GM21737 (cell line): ENCODE data around the gene CTNNA1.

Source experiments
- ATAC-seq: cut with Tn5 transposase; IDR thresholded peaks from one replicate; pipeline ENCODE4 v1.9.1; 2021; ENCODE audit warnings: mild to moderate bottlenecking, moderate library complexity; ENCODE audit not compliant: unreplicated experiment

CTNNA1 gene

GRCh38 chr5:138926688-138927448, 173.6 kb downstream of the CTNNA1 start:
- ATAC-seq = no peak

GRCh38 chr5:138927544-138927943, 174.3 kb downstream of the CTNNA1 start:
- ATAC-seq = no peak

GRCh38 chr5:138927979-138928378, 174.8 kb downstream of the CTNNA1 start:
- no peak for ATAC-seq

GRCh38 chr5:138929571-138929955, 176.3 kb downstream of the CTNNA1 start:
- ATAC-seq = no peak

GRCh38 chr5:138930371-138931097, 177.3 kb downstream of the CTNNA1 start:
- no peak for ATAC-seq

- ATAC-seq = no peak
Observed at GRCh38 chr5:138932171-138932810, 179.1 kb downstream of the CTNNA1 start.

GRCh38 chr5:138933522-138934290, 180.5 kb downstream of the CTNNA1 start:
- no peak for ATAC-seq

- no peak for ATAC-seq
Observed at GRCh38 chr5:138934971-138935370, 181.7 kb downstream of the CTNNA1 start.

GRCh38 chr5:138935466-138935865, 182.2 kb downstream of the CTNNA1 start:
- no peak for ATAC-seq

- ATAC-seq = no peak
Observed at GRCh38 chr5:138936225-138936967, 183.2 kb downstream of the CTNNA1 start.

- ATAC-seq = no peak
Observed at GRCh38 chr5:138936968-138937345, 183.7 kb downstream of the CTNNA1 start.

- ATAC-seq = no peak
Observed at GRCh38 chr5:138937392-138938387, 184.5 kb downstream of the CTNNA1 start.

GRCh38 chr5:138938526-138938925, 185.3 kb downstream of the CTNNA1 start:
- no peak for ATAC-seq

GRCh38 chr5:138942066-138942465, 188.8 kb downstream of the CTNNA1 start:
- ATAC-seq = no peak

- ATAC-seq = no peak
Observed at GRCh38 chr5:138942861-138943260, 189.6 kb downstream of the CTNNA1 start.

GRCh38 chr5:138943599-138944173, 190.5 kb downstream of the CTNNA1 start:
- ATAC-seq = no peak

GRCh38 chr5:138944527-138945322, 191.5 kb downstream of the CTNNA1 start:
- ATAC-seq = no peak
